DND-41 (cell line): Measurements from ENCODE around the gene HBE1.

Source experiments
- EZH2 ChIP-seq: IDR thresholded peaks from 3 replicates; pipeline ENCODE4 v1.6.1; 2012; ENCODE audit warnings: borderline replicate concordance, low read depth, mild to moderate bottlenecking, moderate library complexity, low read length, inconsistent platforms; ENCODE audit not compliant: severe bottlenecking
- TF ChIP-seq, protein P1 (sequence below): IDR thresholded peaks from 2 replicates; pipeline ENCODE4 v1.5.1; 2012; ENCODE audit warnings: borderline replicate concordance, low read length, moderate library complexity, mild to moderate bottlenecking; ENCODE audit not compliant: poor library complexity, severe bottlenecking; ENCODE audit errors: extremely low read depth

DNA sequence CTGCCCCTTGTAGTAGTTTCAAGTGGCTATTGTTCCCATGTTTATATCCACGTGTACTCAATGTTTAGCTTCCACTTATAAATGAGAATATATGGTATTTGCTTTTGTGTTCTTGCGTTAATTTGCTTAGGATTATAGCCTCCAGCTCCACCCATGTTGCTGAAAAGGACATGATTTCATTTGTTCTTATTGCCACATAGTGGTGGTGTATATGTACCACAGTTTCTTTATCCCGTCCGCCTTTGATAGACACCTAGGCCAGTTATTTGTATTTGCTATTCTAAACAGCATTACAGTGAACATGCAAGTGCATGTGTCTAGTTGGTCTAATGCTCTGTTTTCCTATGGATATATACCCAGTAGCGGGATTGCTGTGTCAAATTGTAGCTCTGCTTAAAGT, 47.5 kb upstream of the HBE1 start:
- no peak for TF ChIP-seq EZH2
- TF ChIP-seq, protein P1, sequence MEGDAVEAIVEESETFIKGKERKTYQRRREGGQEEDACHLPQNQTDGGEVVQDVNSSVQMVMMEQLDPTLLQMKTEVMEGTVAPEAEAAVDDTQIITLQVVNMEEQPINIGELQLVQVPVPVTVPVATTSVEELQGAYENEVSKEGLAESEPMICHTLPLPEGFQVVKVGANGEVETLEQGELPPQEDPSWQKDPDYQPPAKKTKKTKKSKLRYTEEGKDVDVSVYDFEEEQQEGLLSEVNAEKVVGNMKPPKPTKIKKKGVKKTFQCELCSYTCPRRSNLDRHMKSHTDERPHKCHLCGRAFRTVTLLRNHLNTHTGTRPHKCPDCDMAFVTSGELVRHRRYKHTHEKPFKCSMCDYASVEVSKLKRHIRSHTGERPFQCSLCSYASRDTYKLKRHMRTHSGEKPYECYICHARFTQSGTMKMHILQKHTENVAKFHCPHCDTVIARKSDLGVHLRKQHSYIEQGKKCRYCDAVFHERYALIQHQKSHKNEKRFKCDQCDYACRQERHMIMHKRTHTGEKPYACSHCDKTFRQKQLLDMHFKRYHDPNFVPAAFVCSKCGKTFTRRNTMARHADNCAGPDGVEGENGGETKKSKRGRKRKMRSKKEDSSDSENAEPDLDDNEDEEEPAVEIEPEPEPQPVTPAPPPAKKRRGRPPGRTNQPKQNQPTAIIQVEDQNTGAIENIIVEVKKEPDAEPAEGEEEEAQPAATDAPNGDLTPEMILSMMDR: no peak
